Sigmoid colon (tissue), 7 donors: Measurements from ENCODE around the gene GRHPR. TPM values are rescaled to one million over a fixed set of nuclear protein-coding genes. Genes with fewer than 3 reads are reported as not detected.

Source experiments
- DNase-seq: peaks from one replicate; pipeline ENCODE4 v3.0.0-alpha.2; 2019
- H3K27ac ChIP-seq, 4 donors: fragments of 200-600 bp; sonication (generic); one replicate each; pipeline ENCODE4 v1.5.1; 2016 to 2019; ENCODE audit warnings: mild to moderate bottlenecking in 1 of 4
- H3K27me3 ChIP-seq, 3 donors: fragments of 200-600 bp; sonication (generic); one replicate each; pipeline ENCODE4 v1.5.1; 2019; ENCODE audit warnings: mild to moderate bottlenecking in 1 of 3
- H3K36me3 ChIP-seq, 4 donors: fragments of 200-600 bp; sonication (generic); one replicate each; pipeline ENCODE4 v1.5.1; 2016 to 2019
- H3K4me1 ChIP-seq, 4 donors: fragments of 200-600 bp; sonication (generic); one replicate each; pipeline ENCODE4 v1.5.1; 2017 to 2019
- H3K4me3 ChIP-seq, 4 donors: fragments of 200-600 bp; sonication (generic); one replicate each; pipeline ENCODE4 v1.5.1; 2017 to 2019; ENCODE audit warnings: mild to moderate bottlenecking in 2 of 4, moderate library complexity in 1 of 4
- H3K9me3 ChIP-seq, 4 donors: fragments of 200-600 bp in 3 of 4; sonication (generic) in 3 of 4; one replicate each; pipeline versions ENCODE4 v1.5.1 to v1.6.1; 2013 to 2019
- CTCF ChIP-seq, 4 experiments: fragments of 450-650 bp in 3 of 4; fragments of 200-600 bp in 1 of 4; IDR thresholded peaks; one replicate each; pipeline ENCODE4 v1.5.1; 2016 to 2019; ENCODE audit warnings: antibody characterized with exemption in 4 of 4, mild to moderate bottlenecking in 3 of 4, moderate library complexity in 2 of 4
- EP300 ChIP-seq, 4 donors: sonication (generic); formaldehyde crosslinking; IDR thresholded peaks; one replicate each; pipeline ENCODE4 v1.6.1; 2017; ENCODE audit warnings: antibody characterized with exemption in 4 of 4
- POLR2A ChIP-seq, 2 donors: fragments of 450-650 bp; IDR thresholded peaks; one replicate each; pipeline ENCODE4 v1.6.1; 2016; ENCODE audit warnings: antibody characterized with exemption in 2 of 2, mild to moderate bottlenecking in 2 of 2, moderate library complexity in 2 of 2
- POLR2AphosphoS5 ChIP-seq, 4 donors: sonication (generic); formaldehyde crosslinking; IDR thresholded peaks; one replicate each; pipeline ENCODE4 v1.6.1; 2017; ENCODE audit warnings: antibody characterized with exemption in 4 of 4
- WGBS, 2 donors: extraction: QIAGEN DNeasy Blood & Tissue Kit; methylation state at CpG; one replicate each; pipeline ENCODE4 v1.1.7; 2013; 5-methylcytosine and 5-hydroxymethylcytosine counted together
- intact Hi-C: fragments of 100-400 bp; cut with DNase I; formaldehyde crosslinking; loops from one replicate; pipeline ENCODE4 v1.15.1; 2023
- polyA plus RNA-seq, 3 donors: library from polyadenylated mRNA; stranded (reverse); fragments of 200-250 nt; gene quantifications; one replicate each; pipeline ENCODE4 v1.2.3, GENCODE V29; 2013
- total RNA-seq, 4 donors: library from RNA; depleted of rRNA; stranded (reverse); fragments of >200 nt; gene quantifications; one replicate each; pipeline ENCODE4 v1.1.0, GENCODE V29; 2016
- donor health status: healthy with polysubstance abuse.
- donor health status: Bipolar disorder and iron deficiency.
- donor health status: healthy.

The GRHPR gene
- total and polyA plus RNA-seq, 7 donors: 84.1 to 165 (median 127) TPM

- no peaks in the 10 kb centered on the region for H3K36me3 ChIP-seq
- no peaks in the 10 kb centered on the region for H3K9me3 ChIP-seq
- no peak overlapping the region for H3K4me3 ChIP-seq
- TF ChIP-seq POLR2A (IDR thresholded peaks at IDR 0.05) (no peak), POLR2AphosphoS5 (IDR thresholded peaks at IDR 0.05) (no peak), EP300 (IDR thresholded peaks at IDR 0.05) (no peak), CTCF (IDR thresholded peaks at IDR 0.05) (no peak)
- intact Hi-C loops: no loop called here
- H3K4me1 ChIP-seq: no peaks in the 10 kb centered on the region
- WGBS, 2 donors: 85% methylated on average over 11 of the region's 11 CpGs
- DNase-seq: no peak
- H3K27ac ChIP-seq: no peak overlapping the region
- no peaks in the 10 kb centered on the region for H3K27me3 ChIP-seq
These were observed 41.3 kb upstream of the GRHPR start for GRCh38 chr9:37381094-37381741.

DNA sequence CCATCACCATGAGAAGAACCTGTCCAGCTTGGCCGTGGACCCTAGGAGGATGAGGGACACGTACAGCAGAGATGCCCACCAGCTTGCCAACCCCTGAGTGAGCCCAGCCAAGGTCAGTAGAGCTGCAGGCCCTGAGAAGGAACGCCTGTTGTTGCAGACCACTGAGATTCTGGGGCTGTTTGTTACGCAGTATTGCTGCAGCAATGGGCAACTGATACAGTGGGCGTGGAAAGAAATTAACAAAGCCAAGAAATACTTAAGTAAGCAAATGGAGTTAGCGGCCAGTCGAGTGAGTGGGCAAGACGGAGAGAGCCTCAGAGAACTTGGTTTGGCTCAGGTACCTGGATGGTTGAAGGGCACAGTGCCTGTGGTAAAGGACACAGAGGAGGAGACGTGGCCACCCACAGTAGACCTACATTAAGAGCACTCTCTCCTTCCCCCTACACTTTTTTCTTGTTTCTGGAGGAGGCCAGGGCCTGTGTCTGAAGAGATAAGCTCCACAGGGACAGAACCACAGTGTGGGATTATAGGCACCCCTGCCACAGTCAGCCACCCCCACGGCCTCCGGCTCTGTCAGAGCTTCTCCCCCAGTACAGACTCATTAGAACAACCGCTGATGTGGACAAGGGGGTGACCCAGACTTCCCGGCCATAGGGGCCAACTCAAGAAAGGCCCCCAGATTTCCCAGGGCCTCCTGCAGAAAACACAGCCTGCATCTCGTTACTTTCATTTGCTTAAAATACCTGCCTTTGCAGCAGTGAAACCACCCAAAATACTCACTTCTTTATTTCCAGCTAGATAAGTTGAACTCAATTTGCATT is 40.1 kb upstream of the GRHPR start:
- Histone ChIP-seq H3K9me3 (no peaks in the 10 kb centered on the region), H3K4me3 (no peak overlapping the region), H3K36me3 (no peaks in the 10 kb centered on the region), H3K27ac (no peak overlapping the region), H3K4me1 (no peaks in the 10 kb centered on the region), H3K27me3 (no peaks in the 10 kb centered on the region)
- 70 to 89% methylated on average over 14 of the region's 14 CpGs for WGBS, 2 donors
- intact Hi-C loops: no loop called here
- DNase-seq: no peak
- TF ChIP-seq POLR2AphosphoS5 (IDR thresholded peaks at IDR 0.05) (no peak), CTCF (IDR thresholded peaks at IDR 0.05) (no peak), POLR2A (IDR thresholded peaks at IDR 0.05) (no peak), EP300 (IDR thresholded peaks at IDR 0.05) (no peak)

GRCh38 chr9:37382982-37383357 is 39.5 kb upstream of the GRHPR start:
- intact Hi-C loops: no loop called here
- no peak overlapping the region for H3K4me3 ChIP-seq
- no peaks in the 10 kb centered on the region for H3K27me3 ChIP-seq
- TF ChIP-seq POLR2A (IDR thresholded peaks at IDR 0.05) (no peak), POLR2AphosphoS5 (IDR thresholded peaks at IDR 0.05) (no peak), CTCF (IDR thresholded peaks at IDR 0.05) (no peak), EP300 (IDR thresholded peaks at IDR 0.05) (no peak)
- H3K4me1 ChIP-seq: no peaks in the 10 kb centered on the region
- H3K36me3 ChIP-seq: no peaks in the 10 kb centered on the region
- H3K27ac ChIP-seq: no peak overlapping the region
- no peaks in the 10 kb centered on the region for H3K9me3 ChIP-seq
- DNase-seq: no peak
- 67 to 76% methylated on average over 5 of the region's 5 CpGs for WGBS, 2 donors

DNA sequence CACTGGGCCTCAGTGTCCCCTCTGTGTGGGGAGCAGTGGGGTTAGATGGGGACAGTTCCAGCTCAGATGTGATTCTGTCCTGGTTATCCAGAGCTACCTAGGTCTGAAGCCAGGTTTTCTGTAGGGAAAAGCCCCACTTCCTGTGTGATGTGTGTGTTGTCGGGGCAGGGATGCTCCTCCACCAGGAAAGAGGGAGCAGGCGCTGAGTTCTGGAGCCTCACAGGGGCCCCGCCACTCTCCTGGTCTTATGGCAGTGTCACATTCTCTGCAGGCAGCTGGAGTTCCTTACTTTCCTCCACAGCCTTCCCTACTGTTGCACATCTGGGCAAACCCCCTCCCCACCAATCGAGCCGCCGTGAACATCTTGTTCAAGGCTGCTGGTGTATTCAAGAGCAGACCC is 39.1 kb upstream of the GRHPR start:
- WGBS, 2 donors: 83 to 91% methylated on average over 6 of the region's 6 CpGs
- no peaks in the 10 kb centered on the region for H3K36me3 ChIP-seq
- intact Hi-C loops: no loop called here
- no peak for TF ChIP-seq POLR2A (IDR thresholded peaks at IDR 0.05)
- no peak for TF ChIP-seq EP300 (IDR thresholded peaks at IDR 0.05)
- no peak for TF ChIP-seq CTCF (IDR thresholded peaks at IDR 0.05)
- H3K4me3 ChIP-seq: no peak overlapping the region
- DNase-seq: no peak
- H3K27me3 ChIP-seq: no peaks in the 10 kb centered on the region
- H3K27ac ChIP-seq: no peak overlapping the region
- no peaks in the 10 kb centered on the region for H3K9me3 ChIP-seq
- no peaks in the 10 kb centered on the region for H3K4me1 ChIP-seq
